GM19438 (cell line): ENCODE data around the gene KRTAP15-1.

Source experiments
- ATAC-seq: cut with Tn5 transposase; IDR thresholded peaks from one replicate; pipeline ENCODE4 v1.9.1; 2021; ENCODE audit warnings: low read depth; ENCODE audit not compliant: unreplicated experiment

Gene KRTAP15-1

GRCh38 chr21:30486180-30486579 lies 46.1 kb downstream of the KRTAP15-1 start:
- ATAC-seq = no peak

- ATAC-seq = no peak
Observed at GRCh38 chr21:30487336-30487735, 47.3 kb downstream of the KRTAP15-1 start, which contains the start of gene KRTAP19-2. Gene KRTAP19-2 (minus strand): TSS chr21:30487436. CDS start chr21:30487348, 88 bp downstream.
